Tibial artery (tissue), 4 donors: Measurements from ENCODE around the gene PPIA.
"Not testable (repeated sequence)": the region's sequence is repeated elsewhere in the genome, so short reads cannot be mapped to it uniquely, and the experiment has no call there.

Experiments
- DNase-seq, 2 donors: peaks; one replicate each; pipeline ENCODE4 v3.0.0-alpha.2; 2019
- H3K27ac ChIP-seq, 2 donors: fragments of 200-600 bp; sonication (generic) in 1 of 2; 1 replicate in 1 of 2; 2 replicates in 1 of 2; pipeline ENCODE4 v1.5.1; 2018 to 2019; ENCODE audit warnings: mild to moderate bottlenecking in 1 of 2
- H3K27me3 ChIP-seq, 2 donors: fragments of 200-600 bp; sonication (generic) in 1 of 2; one replicate each; pipeline versions ENCODE4 v1.5.1 to v1.6.0; 2016 to 2019
- H3K36me3 ChIP-seq, 3 donors: fragments of 200-600 bp; sonication (generic) in 2 of 3; one replicate each; pipeline ENCODE4 v1.5.1; 2016 to 2019; ENCODE audit warnings: mild to moderate bottlenecking in 2 of 3
- H3K4me1 ChIP-seq, 4 donors: fragments of 200-600 bp; sonication (generic) in 2 of 4; 1 replicate in 3 of 4; 2 replicates in 1 of 4; pipeline ENCODE4 v1.5.1; 2016 to 2019
- H3K4me3 ChIP-seq, 2 donors: fragments of 200-600 bp; sonication (generic) in 1 of 2; 1 replicate in 1 of 2; 2 replicates in 1 of 2; pipeline ENCODE4 v1.5.1; 2018 to 2019; ENCODE audit warnings: mild to moderate bottlenecking in 2 of 2
- H3K9me3 ChIP-seq, 3 donors: fragments of 200-600 bp; sonication (generic) in 1 of 3; one replicate each; pipeline ENCODE4 v1.5.1; 2016 to 2019
- CTCF ChIP-seq, 2 experiments: fragments of 200-600 bp in 1 of 2; fragments of 450-650 bp in 1 of 2; IDR thresholded peaks; one replicate each; pipeline ENCODE4 v1.5.1; 2017 to 2019; ENCODE audit warnings: antibody characterized with exemption in 2 of 2, mild to moderate bottlenecking in 1 of 2, moderate library complexity in 1 of 2
- intact Hi-C: fragments of 100-400 bp; cut with DNase I; formaldehyde crosslinking; loops from one replicate; pipeline ENCODE4 v1.15.0; 2023; ENCODE audit warnings: low total_unique reads

PPIA gene

DNA sequence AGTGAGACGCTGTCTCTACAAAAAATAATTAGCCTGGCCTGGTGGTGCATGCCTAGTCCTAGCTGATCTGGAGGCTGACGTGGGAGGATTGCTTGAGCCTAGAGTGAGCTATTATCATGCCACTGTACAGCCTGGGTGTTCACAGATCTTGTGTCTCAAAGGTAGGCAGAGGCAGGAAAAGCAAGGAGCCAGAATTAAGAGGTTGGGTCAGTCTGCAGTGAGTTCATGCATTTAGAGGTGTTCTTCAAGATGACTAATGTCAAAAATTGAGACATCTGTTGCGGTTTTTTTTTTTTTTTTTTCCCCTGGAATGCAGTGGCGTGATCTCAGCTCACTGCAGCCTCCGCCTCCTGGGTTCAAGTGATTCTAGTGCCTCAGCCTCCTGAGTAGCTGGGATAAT lies 5.4 kb downstream of the PPIA start:
- no peak overlapping the region for H3K4me3 ChIP-seq
- H3K27ac ChIP-seq = no peak overlapping the region
- H3K27me3 ChIP-seq = no peaks in the 10 kb centered on the region
- H3K9me3 ChIP-seq = no peaks in the 10 kb centered on the region
- H3K36me3 ChIP-seq = peaks cover 50 to 64% (median 55%) of the 10 kb centered on the region in 3 donors
- H3K4me1 ChIP-seq = peaks cover 0 to 28% (median 20%) of the 10 kb centered on the region in 4 donors
- intact Hi-C loops = no loop called here
- no peak for TF ChIP-seq CTCF (IDR thresholded peaks at IDR 0.05)
- DNase-seq = no peak

DNA sequence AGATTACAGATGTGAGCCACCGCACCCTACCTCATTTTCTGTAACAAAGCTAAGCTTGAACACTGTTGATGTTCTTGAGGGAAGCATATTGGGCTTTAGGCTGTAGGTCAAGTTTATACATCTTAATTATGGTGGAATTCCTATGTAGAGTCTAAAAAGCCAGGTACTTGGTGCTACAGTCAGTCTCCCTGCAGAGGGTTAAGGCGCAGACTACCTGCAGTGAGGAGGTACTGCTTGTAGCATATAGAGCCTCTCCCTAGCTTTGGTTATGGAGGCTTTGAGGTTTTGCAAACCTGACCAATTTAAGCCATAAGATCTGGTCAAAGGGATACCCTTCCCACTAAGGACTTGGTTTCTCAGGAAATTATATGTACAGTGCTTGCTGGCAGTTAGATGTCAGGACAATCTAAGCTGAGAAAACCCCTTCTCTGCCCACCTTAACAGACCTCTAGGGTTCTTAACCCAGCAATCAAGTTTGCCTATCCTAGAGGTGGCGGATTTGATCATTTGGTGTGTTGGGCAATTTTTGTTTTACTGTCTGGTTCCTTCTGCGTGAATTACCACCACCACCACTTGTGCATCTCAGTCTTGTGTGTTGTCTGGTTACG lies 6.0 kb downstream of the PPIA start:
- no peak overlapping the region for H3K27ac ChIP-seq
- H3K4me3 ChIP-seq = no peak overlapping the region
- TF ChIP-seq CTCF (IDR thresholded peaks at IDR 0.05) = no peak
- no peak for DNase-seq
- intact Hi-C loops = no loop called here
- no peaks in the 10 kb centered on the region for H3K27me3 ChIP-seq
- no peaks in the 10 kb centered on the region for H3K9me3 ChIP-seq
- peaks cover 50 to 64% (median 55%) of the 10 kb centered on the region in 3 donors for H3K36me3 ChIP-seq
- peaks cover 0 to 28% (median 20%) of the 10 kb centered on the region in 4 donors for H3K4me1 ChIP-seq

DNA sequence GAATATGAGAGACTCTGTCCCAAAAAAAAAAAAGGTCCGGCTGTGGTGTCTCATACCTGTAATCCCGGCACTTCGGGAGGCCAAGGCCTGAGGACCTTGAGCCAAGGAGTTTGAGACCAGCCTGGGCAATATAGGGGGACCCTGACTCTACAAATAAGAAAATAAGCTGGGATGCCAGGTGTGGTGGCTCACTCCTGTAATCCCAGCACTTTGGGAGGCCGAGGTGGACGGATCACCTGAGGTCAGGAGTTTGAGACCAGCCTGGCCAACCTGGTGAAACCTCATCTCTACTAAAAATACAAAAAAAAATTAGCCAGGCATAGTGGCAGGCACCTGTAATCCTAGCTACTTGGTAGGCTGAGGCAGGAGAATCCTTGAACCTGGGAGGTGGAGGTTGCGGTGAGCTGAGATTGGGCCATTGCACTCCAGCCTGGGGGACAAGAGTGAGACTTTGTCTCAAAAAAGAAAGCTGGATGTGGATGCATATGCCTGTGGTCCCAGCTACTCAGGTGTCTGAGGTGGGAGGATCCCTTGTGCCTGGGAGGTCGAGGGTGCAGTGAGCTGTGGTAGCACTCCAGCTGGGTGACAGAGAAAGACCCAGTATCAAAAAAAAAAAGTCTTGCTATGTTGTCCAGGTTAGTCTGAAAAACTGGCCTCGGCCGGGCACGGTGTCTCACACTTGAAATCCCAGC lies 7.5 kb downstream of the PPIA start:
- H3K27ac ChIP-seq, DNase-seq, H3K9me3 ChIP-seq, intact Hi-C loops, H3K4me3 ChIP-seq, H3K27me3 ChIP-seq: not testable (repeated sequence)
- H3K4me1 ChIP-seq = peaks cover 0 to 14% (median 8%) of the 10 kb centered on the region in 4 donors
- H3K36me3 ChIP-seq = peaks cover 50 to 64% (median 55%) of the 10 kb centered on the region in 3 donors

DNA sequence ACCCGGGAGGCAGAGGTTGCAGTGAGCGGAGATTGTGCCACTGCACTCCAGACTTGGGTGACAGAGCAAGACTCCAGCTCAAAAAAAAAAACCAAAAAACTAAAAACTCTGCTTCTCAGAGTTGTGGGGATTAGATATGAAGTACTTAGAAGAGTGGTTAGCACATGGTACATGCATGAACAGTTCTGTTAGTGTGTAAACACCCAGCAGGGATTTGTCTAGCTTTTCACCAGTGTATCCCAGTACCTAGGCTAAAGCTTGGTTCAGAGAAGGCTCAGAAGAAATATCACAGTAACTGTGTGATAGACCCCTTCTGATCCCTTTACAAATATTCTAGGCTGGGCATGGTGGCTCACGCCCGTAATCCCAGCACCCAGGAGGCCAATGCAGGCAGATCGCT lies 9.5 kb downstream of the PPIA start:
- no peaks in the 10 kb centered on the region for H3K27me3 ChIP-seq
- peaks cover 35 to 48% (median 38%) of the 10 kb centered on the region in 3 donors for H3K36me3 ChIP-seq
- no peak overlapping the region for H3K27ac ChIP-seq
- no peaks in the 10 kb centered on the region for H3K9me3 ChIP-seq
- intact Hi-C loops = no loop called here
- DNase-seq = no peak
- H3K4me3 ChIP-seq = no peak overlapping the region
- TF ChIP-seq CTCF (IDR thresholded peaks at IDR 0.05) = no peak
- no peaks in the 10 kb centered on the region for H3K4me1 ChIP-seq

GRCh38 chr7:44808914-44809393 lies 12.5 kb downstream of the PPIA start:
- TF ChIP-seq CTCF (IDR thresholded peaks at IDR 0.05) = no peak
- H3K4me1 ChIP-seq = no peaks in the 10 kb centered on the region
- DNase-seq = no peak
- H3K4me3 ChIP-seq = no peak overlapping the region
- H3K36me3 ChIP-seq = peaks cover 6 to 18% (median 10%) of the 10 kb centered on the region in 3 donors
- intact Hi-C loops = no loop called here
- H3K27me3 ChIP-seq = no peaks in the 10 kb centered on the region
- no peaks in the 10 kb centered on the region for H3K9me3 ChIP-seq
- H3K27ac ChIP-seq = no peak overlapping the region

- Histone ChIP-seq H3K27me3 (no peaks in the 10 kb centered on the region), H3K4me1 (no peaks in the 10 kb centered on the region), H3K27ac (no peak overlapping the region), H3K4me3 (no peak overlapping the region), H3K9me3 (no peaks in the 10 kb centered on the region), H3K36me3 (no peaks in the 10 kb centered on the region)
- no peak for DNase-seq
- intact Hi-C loops = no loop called here
- no peak for TF ChIP-seq CTCF (IDR thresholded peaks at IDR 0.05)
Measured at GRCh38 chr7:44811093-44811492, 14.6 kb downstream of the PPIA start.
